SU-DHL-6 (cell line): ENCODE results near the gene DNM2.

Source experiments
- CTCF ChIP-seq: fragments of 200-600 bp; sonication (generic); IDR thresholded peaks from one replicate; pipeline ENCODE4 v1.5.1; 2017; ENCODE audit warnings: antibody characterized with exemption, mild to moderate bottlenecking, low read length, moderate library complexity; ENCODE audit not compliant: insufficient read depth, poor library complexity, severe bottlenecking
- EZH2phosphoT487 ChIP-seq: fragments of 200-600 bp; sonication (generic), shearing (Covaris generic); conservative IDR thresholded peaks from 2 replicates; pipeline ENCODE4 v1.6.1; 2018; ENCODE audit warnings: mild to moderate bottlenecking, antibody characterized with exemption, low read length, moderate library complexity, mixed read lengths

- TF ChIP-seq CTCF (no peak), EZH2phosphoT487 (no peak)
Measured at GRCh38 chr19:10727685-10728201, 9.9 kb downstream of the DNM2 start.
